GM12878 (cell line): Measurements from ENCODE around the gene MRPL44. TPM values are rescaled to one million over a fixed set of nuclear protein-coding genes. Genes with fewer than 3 reads are reported as not detected.

Experiments
- ATAC-seq: fragments of 200-7000 bp; cut with Tn5 transposase; 3 replicates; pipeline ENCODE4 v1.9.1; 2020; ENCODE audit warnings: mild to moderate bottlenecking, moderate library complexity
- BruUV-seq: library from RNA; stranded (reverse); fragments of 400-500 nt; replicated peaks from 2 replicates; lab custom pipeline; 2021; lab: Mats Ljungman, UMichigan
- CTCF ChIA-PET: fragments of 300-600 bp; sonication (Branson Sonifier 250); formaldehyde crosslinking; extraction: SDS; loops from one replicate; lab custom pipeline; 2021; ENCODE audit warnings: inconsistent platforms; lab: Yijun Ruan, JAX
- POLR2A ChIA-PET: fragments of 350-600 bp; formaldehyde crosslinking; extraction: SDS; loops from one replicate; lab custom pipeline; 2021; ENCODE audit warnings: inconsistent platforms; lab: Charles Lee
- RAD21 ChIA-PET: fragments of 300-600 bp; sonication (Branson Sonifier 250); formaldehyde crosslinking; loops from one replicate; lab custom pipeline; 2023; ENCODE audit warnings: antibody characterized with exemption; ENCODE audit not compliant: unreplicated experiment; lab: Charles Lee
- SMC1A ChIA-PET: fragments of 300-600 bp; sonication (Branson Sonifier 250); formaldehyde crosslinking; loops from one replicate; lab custom pipeline; 2023; ENCODE audit not compliant: unreplicated experiment, uncharacterized antibody; lab: Charles Lee
- DNase-seq: peaks from one replicate; pipeline ENCODE4 v3.0.0-alpha.2; 2011; ENCODE audit warnings: low read depth, low spot score
- FAIRE-seq: peaks from 3 replicates; lab custom pipeline; 2011; peaks lifted over from hg19 to GRCh38; lab: Jason Lieb, UNC
- H2AFZ ChIP-seq: 2 replicates; pipeline ENCODE4 v1.6.0; 2011; ENCODE audit warnings: low read depth, low read length, control low read depth; ENCODE audit not compliant: control insufficient read depth
- H3K27ac ChIP-seq: 2 replicates; pipeline ENCODE4 v1.5.1; 2011; ENCODE audit warnings: control low read depth; ENCODE audit not compliant: control insufficient read depth, insufficient read depth
- H3K27me3 ChIP-seq, 2 experiments: replicated peaks in 1 of 2; 2 replicates each; pipeline versions ENCODE4 v1.6.0 to v1.6.1; 2011; ENCODE audit warnings: low read length in 1 of 2; ENCODE audit not compliant: control insufficient read depth in 2 of 2, insufficient read depth in 2 of 2
- H3K36me3 ChIP-seq, 2 experiments: 2 replicates each; pipeline ENCODE4 v1.5.1; 2011; ENCODE audit warnings: low read length in 1 of 2; ENCODE audit not compliant: control insufficient read depth in 2 of 2, insufficient read depth in 2 of 2
- H3K4me1 ChIP-seq: 2 replicates; pipeline ENCODE4 v1.6.1; 2011; ENCODE audit warnings: mild to moderate bottlenecking, low read length, moderate library complexity, mixed read lengths; ENCODE audit not compliant: control insufficient read depth, insufficient read depth
- H3K4me2 ChIP-seq: 2 replicates; pipeline ENCODE4 v1.6.0; 2011; ENCODE audit warnings: control low read depth; ENCODE audit not compliant: control insufficient read depth, insufficient read depth
- H3K4me3 ChIP-seq: fragments of 200-600 bp; sonication (generic); 2 replicates; pipeline ENCODE4 v1.5.1; 2016
- H3K79me2 ChIP-seq: 2 replicates; pipeline ENCODE4 v1.6.0; 2011; ENCODE audit warnings: low read length; ENCODE audit not compliant: control insufficient read depth, insufficient read depth
- H3K9ac ChIP-seq: 2 replicates; pipeline ENCODE4 v1.8.0; 2011; ENCODE audit warnings: low read length, control low read depth, mixed read lengths; ENCODE audit not compliant: control insufficient read depth, insufficient read depth
- H3K9me3 ChIP-seq: replicated peaks from 3 replicates; pipeline ENCODE4 v1.5.1; 2011; ENCODE audit warnings: mild to moderate bottlenecking, low read length; ENCODE audit not compliant: control insufficient read depth, insufficient read depth
- H4K20me1 ChIP-seq: 2 replicates; pipeline ENCODE4 v1.6.0; 2011; ENCODE audit not compliant: control insufficient read depth, insufficient read depth
- BRCA1 ChIP-seq: IDR thresholded peaks from 2 replicates; pipeline ENCODE4 v1.6.1; 2011; ENCODE audit warnings: low read depth, low read length, improper control_type of control experiment
- CREB1 ChIP-seq: IDR thresholded peaks from 2 replicates; pipeline ENCODE4 v1.6.1; 2012; ENCODE audit warnings: low read depth, mild to moderate bottlenecking, inconsistent platforms
- MAX ChIP-seq: IDR thresholded peaks from 2 replicates; pipeline ENCODE4 v1.6.1; 2012; ENCODE audit warnings: low read depth, low read length, improper control_type of control experiment
- MEF2B ChIP-seq: fragments of 450-650 bp; IDR thresholded peaks from 2 replicates; pipeline ENCODE4 v1.6.1; 2018; ENCODE audit warnings: mild to moderate bottlenecking, moderate library complexity; ENCODE audit not compliant: partially characterized antibody, poor library complexity, severe bottlenecking
- SPI1 ChIP-seq: IDR thresholded peaks from 2 replicates; pipeline ENCODE4 v1.6.1; 2011; ENCODE audit warnings: low read depth, mild to moderate bottlenecking, low read length, moderate library complexity, borderline replicate concordance; ENCODE audit not compliant: insufficient read depth
- WGBS: methylation state at CpG from one replicate; pipeline ENCODE4 v1.1.6; 2016; ENCODE audit warnings: low lambda C conversion rate; ENCODE audit not compliant: insufficient replicate concordance, insufficient coverage; ENCODE audit errors: missing lambda C conversion rate; 5-methylcytosine and 5-hydroxymethylcytosine counted together
- in situ Hi-C: fragments of 300-500 bp; cut with MboI; formaldehyde crosslinking; loops from 9 replicates; pipeline ENCODE4 v1.14.3; 2018; ENCODE audit warnings: mixed read lengths
- intact Hi-C: fragments of 100-400 bp; cut with micrococcal nuclease; formaldehyde crosslinking; loops from one replicate; pipeline ENCODE4 v1.14.2; 2022; ENCODE audit not compliant: unreplicated experiment
- polyA plus RNA-seq, 11 experiments: library from polyadenylated mRNA; depleted of rRNA in 4 of 11; unstranded in 6 of 11; stranded (reverse) in 5 of 11; fragments of >200 nt; fragmentation: Nextera tagmentation in 4 of 11; fragmentation: Illumina TruSeq in 1 of 11; extraction: Ambion mirVana in 4 of 11; extraction: Trizol in 1 of 11; gene quantifications; 1 replicate in 1 of 11; 2 replicates in 10 of 11; pipeline versions ENCODE4 v1.2.1 to v1.2.3, GENCODE V29; 2011 to 2016; ENCODE audit warnings: inconsistent platforms in 2 of 11, missing spikeins in 2 of 11, low read depth in 1 of 11
- total RNA-seq, 4 experiments: library from RNA; depleted of rRNA in 3 of 4; stranded (reverse); fragments of >200 nt in 3 of 4; fragmentation: Illumina TruSeq in 1 of 4; extraction: Trizol in 1 of 4; gene quantifications; 2 replicates each; pipeline versions ENCODE4 v1.2.1 to v1.2.3, GENCODE V29; 2013 to 2021
- TF ChIP-seq, protein P1 (sequence below): fragments of 450-650 bp; IDR thresholded peaks from 2 replicates; pipeline ENCODE4 v1.6.1; 2016; ENCODE audit warnings: mild to moderate bottlenecking, moderate library complexity, borderline replicate concordance
- TF ChIP-seq, protein P2 (sequence below): fragments of 450-650 bp; IDR thresholded peaks from 2 replicates; pipeline ENCODE4 v1.6.1; 2017; ENCODE audit warnings: mild to moderate bottlenecking, moderate library complexity

The MRPL44 gene
- total and polyA plus RNA-seq, 10 of the 15 experiments (the other 5 are each of a cell fraction or from before 2014, with no cell fraction given), result 18.3 to 44.3 (median 37.5) TPM

- Histone ChIP-seq H3K27me3 (no peaks in the 10 kb centered on the region), H3K36me3 (peaks cover 0 to 2% of the 10 kb centered on the region in 2 experiments; a peak in 1 of 4 replicates), H4K20me1 (no peaks in the 10 kb centered on the region; the same call in 1 of the 2 replicates), H3K4me2 (no peak overlapping the region), H3K4me3 (no peak overlapping the region), H3K9me3 (peaks cover 16% of the 10 kb centered on the region), H3K4me1 (peaks cover 2% of the 10 kb centered on the region), H3K79me2 (peaks cover 7% of the 10 kb centered on the region), H3K27ac (no peak overlapping the region), H3K9ac (no peak overlapping the region), H2AFZ (no peak overlapping the region)
- DNase-seq, result no peak
- ChIA-PET POLR2A (no interaction called here), SMC1A (no interaction called here), RAD21 (no interaction called here), CTCF (interaction anchor here (0.8 kb wide), 1 partner anchor 359 kb away, joined by 3 read pairs; no protein-coding TSS in a partner anchor)
- WGBS, result 97% methylated on average over 3 of the region's 3 CpGs
- FAIRE-seq, result no peak
- no TSS peak for BruUV-seq
- intact Hi-C loops (no loop called here), in situ Hi-C loops (no loop called here)
- ATAC-seq, result no peak
- TF ChIP-seq MAX, result no peak
- no peak for TF ChIP-seq SPI1
- no peak for TF ChIP-seq BRCA1
- TF ChIP-seq CREB1, result no peak
- no peak for TF ChIP-seq MEF2B
- TF ChIP-seq, protein P1, sequence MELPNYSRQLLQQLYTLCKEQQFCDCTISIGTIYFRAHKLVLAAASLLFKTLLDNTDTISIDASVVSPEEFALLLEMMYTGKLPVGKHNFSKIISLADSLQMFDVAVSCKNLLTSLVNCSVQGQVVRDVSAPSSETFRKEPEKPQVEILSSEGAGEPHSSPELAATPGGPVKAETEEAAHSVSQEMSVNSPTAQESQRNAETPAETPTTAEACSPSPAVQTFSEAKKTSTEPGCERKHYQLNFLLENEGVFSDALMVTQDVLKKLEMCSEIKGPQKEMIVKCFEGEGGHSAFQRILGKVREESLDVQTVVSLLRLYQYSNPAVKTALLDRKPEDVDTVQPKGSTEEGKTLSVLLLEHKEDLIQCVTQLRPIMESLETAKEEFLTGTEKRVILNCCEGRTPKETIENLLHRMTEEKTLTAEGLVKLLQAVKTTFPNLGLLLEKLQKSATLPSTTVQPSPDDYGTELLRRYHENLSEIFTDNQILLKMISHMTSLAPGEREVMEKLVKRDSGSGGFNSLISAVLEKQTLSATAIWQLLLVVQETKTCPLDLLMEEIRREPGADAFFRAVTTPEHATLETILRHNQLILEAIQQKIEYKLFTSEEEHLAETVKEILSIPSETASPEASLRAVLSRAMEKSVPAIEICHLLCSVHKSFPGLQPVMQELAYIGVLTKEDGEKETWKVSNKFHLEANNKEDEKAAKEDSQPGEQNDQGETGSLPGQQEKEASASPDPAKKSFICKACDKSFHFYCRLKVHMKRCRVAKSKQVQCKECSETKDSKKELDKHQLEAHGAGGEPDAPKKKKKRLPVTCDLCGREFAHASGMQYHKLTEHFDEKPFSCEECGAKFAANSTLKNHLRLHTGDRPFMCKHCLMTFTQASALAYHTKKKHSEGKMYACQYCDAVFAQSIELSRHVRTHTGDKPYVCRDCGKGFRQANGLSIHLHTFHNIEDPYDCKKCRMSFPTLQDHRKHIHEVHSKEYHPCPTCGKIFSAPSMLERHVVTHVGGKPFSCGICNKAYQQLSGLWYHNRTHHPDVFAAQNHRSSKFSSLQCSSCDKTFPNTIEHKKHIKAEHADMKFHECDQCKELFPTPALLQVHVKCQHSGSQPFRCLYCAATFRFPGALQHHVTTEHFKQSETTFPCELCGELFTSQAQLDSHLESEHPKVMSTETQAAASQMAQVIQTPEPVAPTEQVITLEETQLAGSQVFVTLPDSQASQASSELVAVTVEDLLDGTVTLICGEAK, result no peak
- TF ChIP-seq, protein P2, sequence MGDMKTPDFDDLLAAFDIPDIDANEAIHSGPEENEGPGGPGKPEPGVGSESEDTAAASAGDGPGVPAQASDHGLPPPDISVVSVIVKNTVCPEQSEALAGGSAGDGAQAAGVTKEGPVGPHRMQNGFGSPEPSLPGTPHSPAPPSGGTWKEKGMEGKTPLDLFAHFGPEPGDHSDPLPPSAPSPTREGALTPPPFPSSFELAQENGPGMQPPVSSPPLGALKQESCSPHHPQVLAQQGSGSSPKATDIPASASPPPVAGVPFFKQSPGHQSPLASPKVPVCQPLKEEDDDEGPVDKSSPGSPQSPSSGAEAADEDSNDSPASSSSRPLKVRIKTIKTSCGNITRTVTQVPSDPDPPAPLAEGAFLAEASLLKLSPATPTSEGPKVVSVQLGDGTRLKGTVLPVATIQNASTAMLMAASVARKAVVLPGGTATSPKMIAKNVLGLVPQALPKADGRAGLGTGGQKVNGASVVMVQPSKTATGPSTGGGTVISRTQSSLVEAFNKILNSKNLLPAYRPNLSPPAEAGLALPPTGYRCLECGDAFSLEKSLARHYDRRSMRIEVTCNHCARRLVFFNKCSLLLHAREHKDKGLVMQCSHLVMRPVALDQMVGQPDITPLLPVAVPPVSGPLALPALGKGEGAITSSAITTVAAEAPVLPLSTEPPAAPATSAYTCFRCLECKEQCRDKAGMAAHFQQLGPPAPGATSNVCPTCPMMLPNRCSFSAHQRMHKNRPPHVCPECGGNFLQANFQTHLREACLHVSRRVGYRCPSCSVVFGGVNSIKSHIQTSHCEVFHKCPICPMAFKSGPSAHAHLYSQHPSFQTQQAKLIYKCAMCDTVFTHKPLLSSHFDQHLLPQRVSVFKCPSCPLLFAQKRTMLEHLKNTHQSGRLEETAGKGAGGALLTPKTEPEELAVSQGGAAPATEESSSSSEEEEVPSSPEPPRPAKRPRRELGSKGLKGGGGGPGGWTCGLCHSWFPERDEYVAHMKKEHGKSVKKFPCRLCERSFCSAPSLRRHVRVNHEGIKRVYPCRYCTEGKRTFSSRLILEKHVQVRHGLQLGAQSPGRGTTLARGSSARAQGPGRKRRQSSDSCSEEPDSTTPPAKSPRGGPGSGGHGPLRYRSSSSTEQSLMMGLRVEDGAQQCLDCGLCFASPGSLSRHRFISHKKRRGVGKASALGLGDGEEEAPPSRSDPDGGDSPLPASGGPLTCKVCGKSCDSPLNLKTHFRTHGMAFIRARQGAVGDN, result no peak
These were observed 32.2 kb upstream of the MRPL44 start for GRCh38 chr2:223925106-223925505.
